Subcutaneous adipose tissue (tissue), 4 donors: ENCODE data around the gene FAN1. TPM values are rescaled to one million over a fixed set of nuclear protein-coding genes. Genes with fewer than 3 reads are reported as not detected.

Experiments
- CTCF ChIP-seq: fragments of 450-650 bp; IDR thresholded peaks from one replicate; pipeline ENCODE4 v1.5.1; 2016; ENCODE audit warnings: low read depth, mild to moderate bottlenecking, control low read depth, antibody characterized with exemption, moderate library complexity
- total RNA-seq, 4 donors: library from RNA; depleted of rRNA; stranded (reverse); fragments of >200 nt; gene quantifications; one replicate each; pipeline ENCODE4 v1.1.0, GENCODE V29; 2016

FAN1 gene
- total RNA-seq, 4 donors from 2014 or later = 14.2 to 28.4 (median 19.6) TPM

GRCh38 chr15:30905821-30906220, 2.1 kb downstream of the FAN1 start:
- TF ChIP-seq CTCF = no peak

GRCh38 chr15:30906366-30906765, 2.7 kb downstream of the FAN1 start:
- TF ChIP-seq CTCF = no peak

DNA sequence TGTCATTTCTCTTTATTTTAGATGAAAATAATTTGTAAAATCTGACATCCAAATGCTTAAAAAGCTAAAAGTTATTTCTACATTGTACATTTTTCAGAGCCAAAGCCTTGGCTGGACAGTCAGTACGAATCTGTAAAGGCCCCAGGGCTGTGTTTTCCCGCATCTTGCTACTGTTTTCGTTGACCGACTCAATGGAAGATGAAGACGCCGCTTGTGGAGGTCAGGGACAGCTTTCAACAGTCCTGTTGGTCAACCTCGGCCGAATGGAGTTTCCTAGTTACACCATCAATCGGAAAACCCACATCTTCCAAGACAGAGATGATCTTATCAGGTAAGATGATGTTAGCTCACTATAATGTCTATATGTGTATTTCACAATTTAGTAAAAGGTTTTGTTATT, 10.0 kb downstream of the FAN1 start:
- no peak for TF ChIP-seq CTCF

DNA sequence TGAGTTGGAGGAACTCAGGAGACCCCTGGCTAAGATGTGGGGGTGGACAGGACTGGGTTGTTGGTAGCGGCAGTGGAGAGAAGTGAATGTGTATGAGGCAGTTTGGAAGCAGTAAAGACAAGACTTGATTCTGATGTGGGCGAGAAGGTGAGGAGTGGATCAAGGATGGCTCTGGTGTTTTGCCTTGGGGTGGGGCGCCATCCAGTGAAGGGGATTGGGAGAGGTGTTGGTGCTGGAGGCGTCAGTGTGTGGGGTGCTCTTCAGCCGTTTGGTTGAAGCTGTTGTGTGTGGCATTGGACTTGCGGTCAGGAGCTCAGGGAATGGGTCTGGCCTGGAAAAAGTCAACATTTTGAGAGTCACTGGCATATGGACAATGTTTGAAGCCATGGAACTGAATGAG, 13.3 kb downstream of the FAN1 start:
- no peak for TF ChIP-seq CTCF

DNA sequence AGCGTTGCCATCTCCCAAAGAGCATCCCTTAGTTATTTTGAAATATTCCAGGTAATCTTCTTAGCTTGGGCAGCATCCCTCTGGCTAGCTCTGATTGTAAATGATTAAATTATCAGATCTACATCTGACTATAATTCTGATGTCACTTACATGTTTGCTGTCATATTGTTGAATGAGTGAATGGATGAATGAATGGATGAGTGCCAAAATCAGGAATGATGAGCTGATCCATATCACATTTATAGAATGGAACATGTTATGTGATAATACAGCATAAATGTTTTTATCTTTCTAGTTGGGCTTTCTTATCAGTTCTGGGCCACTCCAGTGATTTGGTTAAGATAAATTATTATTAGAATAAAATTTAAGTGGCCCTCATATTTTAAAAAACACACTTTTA, 14.0 kb downstream of the FAN1 start:
- TF ChIP-seq CTCF = no peak

- TF ChIP-seq CTCF = no peak
Observed at GRCh38 chr15:30918366-30918765, 14.7 kb downstream of the FAN1 start.

DNA sequence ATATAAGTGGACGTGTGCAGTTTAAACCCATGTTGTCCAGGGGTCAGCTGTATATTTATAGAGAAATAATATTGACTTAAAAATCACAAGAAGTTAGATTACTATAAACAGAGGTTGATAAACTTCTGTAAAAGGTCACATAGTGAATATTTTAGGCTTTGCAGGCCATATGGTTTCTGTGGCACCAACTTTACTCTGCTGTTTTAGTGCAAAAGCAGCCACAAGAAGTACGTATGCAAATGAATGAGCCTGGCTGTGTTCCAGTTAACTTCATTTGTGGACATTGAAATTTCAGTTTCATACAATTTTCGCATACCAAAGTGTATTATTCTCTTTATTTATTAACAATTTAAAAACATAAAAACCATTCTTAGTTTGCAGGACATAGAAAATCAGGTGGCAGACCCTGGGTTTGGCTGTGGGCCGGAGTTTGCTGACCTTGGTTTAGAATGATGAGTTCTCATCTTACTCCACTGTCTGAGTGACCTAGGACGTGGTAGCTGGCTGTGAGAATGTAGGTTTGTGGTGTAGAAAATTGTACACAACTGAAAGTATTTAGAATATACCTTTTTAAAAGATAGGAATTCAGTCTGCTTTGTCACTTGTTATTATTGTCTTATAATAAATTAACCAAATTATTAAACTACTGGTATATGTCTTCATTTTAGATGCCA, 16.3 kb downstream of the FAN1 start:
- no peak for TF ChIP-seq CTCF
